ENCODE results near the gene ANTKMT.

The ANTKMT gene

DNA sequence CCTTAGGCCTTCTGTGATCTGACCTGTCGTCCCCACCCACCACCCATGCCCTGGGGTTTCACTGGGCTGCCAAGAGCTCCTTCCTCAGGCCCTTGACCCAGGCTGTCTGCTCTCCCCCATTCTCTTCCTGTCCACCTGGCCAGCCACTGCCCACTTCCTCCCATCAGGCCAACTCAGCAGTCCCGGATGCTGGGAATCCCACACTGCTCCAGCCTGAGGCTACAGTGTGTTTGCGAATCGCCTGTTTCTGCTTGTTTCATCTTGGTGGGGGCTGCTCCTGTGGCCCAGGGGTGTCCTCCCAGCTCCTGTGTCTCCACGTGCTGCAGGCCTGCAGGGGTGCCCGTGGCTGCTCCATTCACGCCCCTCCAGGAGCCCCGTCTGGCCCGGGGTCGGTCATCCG, 6.9 kb upstream of the ANTKMT start:
- H3K4me3 Mint-ChIP-seq: no peak overlapping the region
- no peak for DNase-seq
- H3K4me1 Mint-ChIP-seq (ENCODE audit: low read depth): peaks cover 11% of the 10 kb centered on the region
- peaks cover 39% of the 10 kb centered on the region for H3K27me3 Mint-ChIP-seq
- no peak overlapping the region for H3K27ac Mint-ChIP-seq
- no peaks in the 10 kb centered on the region for H3K9me3 Mint-ChIP-seq
- H3K36me3 Mint-ChIP-seq (ENCODE audit: low read depth): no peaks in the 10 kb centered on the region

DNA sequence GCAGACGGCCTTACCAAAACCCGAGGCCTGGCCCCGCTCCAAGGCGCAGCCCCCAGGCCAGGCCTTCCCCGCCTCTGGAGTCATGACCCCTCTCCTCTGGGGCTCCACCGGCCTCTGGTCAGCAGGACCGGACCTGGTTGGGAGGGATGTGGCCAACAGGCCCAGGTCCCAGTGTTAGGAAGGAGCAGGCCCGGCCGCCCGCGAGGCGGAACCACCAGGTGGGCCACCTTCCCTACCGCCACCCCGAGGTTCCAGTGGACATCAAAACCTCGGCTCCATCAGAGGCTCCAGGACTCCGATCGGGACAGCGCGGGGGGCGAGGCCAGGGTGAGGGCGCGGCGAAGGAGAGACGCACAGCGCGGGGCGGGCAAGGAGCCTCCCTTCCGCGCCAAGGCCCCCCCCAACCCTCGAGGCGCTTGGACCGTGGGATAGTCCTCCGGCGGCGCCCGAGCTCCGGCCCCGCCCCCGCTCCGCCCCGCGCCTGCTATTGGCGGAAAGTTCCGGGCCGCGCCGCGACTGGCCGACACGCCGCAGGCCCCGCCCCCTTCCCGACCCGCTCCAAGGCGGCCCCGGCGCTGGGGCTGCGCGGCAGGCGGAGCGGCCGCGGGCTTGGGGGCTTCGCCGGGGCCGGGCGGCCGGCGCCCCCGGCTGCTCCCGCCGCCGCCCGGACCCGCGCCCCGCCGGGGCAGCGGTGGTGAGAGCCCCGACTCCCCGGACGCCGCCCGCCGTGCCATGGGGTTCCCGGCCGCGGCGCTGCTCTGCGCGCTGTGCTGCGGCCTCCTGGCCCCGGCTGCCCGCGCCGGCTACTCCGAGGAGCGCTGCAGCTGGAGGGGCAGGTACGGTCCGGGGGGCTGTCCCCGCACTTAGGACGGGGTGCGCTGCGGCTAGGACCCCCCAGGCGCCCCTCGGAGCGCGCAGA, 6.1 kb upstream of the ANTKMT start, which contains the start of gene METRN:
TSS of gene METRN (plus strand) at position 561 of the 919 bp plus-strand sequence. CDS start at position 733, 172 bp downstream.
- Mint-ChIP-seq H3K4me1 (ENCODE audit: low read depth) (peaks cover 18% of the 10 kb centered on the region), H3K9me3 (no peaks in the 10 kb centered on the region), H3K4me3 (peak within 1 kb of the TSS; percentile 73), H3K36me3 (ENCODE audit: low read depth) (no peaks in the 10 kb centered on the region), H3K27ac (no peak within 1 kb of the TSS), H3K27me3 (peaks cover 32% of the 10 kb centered on the region)
- DNase-seq: peak; percentile 94

GRCh38 chr16:715477-716199, 5.3 kb upstream of the ANTKMT start:
- Mint-ChIP-seq H3K27me3 (peaks cover 24% of the 10 kb centered on the region), H3K4me1 (ENCODE audit: low read depth) (peaks cover 24% of the 10 kb centered on the region), H3K9me3 (no peaks in the 10 kb centered on the region), H3K4me3 (peak overlapping the region; percentile 73), H3K27ac (no peak overlapping the region), H3K36me3 (ENCODE audit: low read depth) (peaks cover 2% of the 10 kb centered on the region)
- DNase-seq: peak; percentile 72

GRCh38 chr16:716200-716568, 4.8 kb upstream of the ANTKMT start:
- Mint-ChIP-seq H3K4me3 (peak overlapping the region; percentile 73), H3K36me3 (ENCODE audit: low read depth) (peaks cover 2% of the 10 kb centered on the region), H3K27ac (no peak overlapping the region), H3K27me3 (peaks cover 18% of the 10 kb centered on the region), H3K9me3 (no peaks in the 10 kb centered on the region), H3K4me1 (ENCODE audit: low read depth) (peaks cover 24% of the 10 kb centered on the region)
- no peak for DNase-seq

DNA sequence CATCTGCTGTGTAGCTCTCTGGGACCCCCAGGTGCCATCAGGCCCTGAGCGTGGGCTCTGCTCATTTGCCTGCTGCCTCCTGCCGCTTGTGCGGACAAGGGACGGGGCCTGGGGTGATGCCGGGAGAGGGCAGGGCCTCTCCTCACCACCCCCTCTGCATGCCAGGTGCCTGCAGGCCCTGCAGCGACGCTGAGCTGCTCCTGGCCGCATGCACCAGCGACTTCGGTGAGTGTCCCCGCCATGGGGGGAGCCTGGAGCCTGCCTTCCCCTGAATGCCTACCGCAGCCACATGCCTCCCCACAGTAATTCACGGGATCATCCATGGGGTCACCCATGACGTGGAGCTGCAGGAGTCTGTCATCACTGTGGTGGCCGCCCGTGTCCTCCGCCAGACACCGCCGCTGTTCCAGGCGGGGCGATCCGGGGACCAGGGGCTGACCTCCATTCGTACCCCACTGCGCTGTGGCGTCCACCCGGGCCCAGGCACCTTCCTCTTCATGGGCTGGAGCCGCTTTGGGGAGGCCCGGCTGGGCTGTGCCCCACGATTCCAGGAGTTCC, 4.1 kb upstream of the ANTKMT start:
- Mint-ChIP-seq H3K4me3 (peak overlapping the region; percentile 73), H3K27ac (no peak overlapping the region), H3K27me3 (peaks cover 17% of the 10 kb centered on the region), H3K9me3 (no peaks in the 10 kb centered on the region), H3K4me1 (ENCODE audit: low read depth) (peaks cover 24% of the 10 kb centered on the region), H3K36me3 (ENCODE audit: low read depth) (peaks cover 2% of the 10 kb centered on the region)
- no peak for DNase-seq

DNA sequence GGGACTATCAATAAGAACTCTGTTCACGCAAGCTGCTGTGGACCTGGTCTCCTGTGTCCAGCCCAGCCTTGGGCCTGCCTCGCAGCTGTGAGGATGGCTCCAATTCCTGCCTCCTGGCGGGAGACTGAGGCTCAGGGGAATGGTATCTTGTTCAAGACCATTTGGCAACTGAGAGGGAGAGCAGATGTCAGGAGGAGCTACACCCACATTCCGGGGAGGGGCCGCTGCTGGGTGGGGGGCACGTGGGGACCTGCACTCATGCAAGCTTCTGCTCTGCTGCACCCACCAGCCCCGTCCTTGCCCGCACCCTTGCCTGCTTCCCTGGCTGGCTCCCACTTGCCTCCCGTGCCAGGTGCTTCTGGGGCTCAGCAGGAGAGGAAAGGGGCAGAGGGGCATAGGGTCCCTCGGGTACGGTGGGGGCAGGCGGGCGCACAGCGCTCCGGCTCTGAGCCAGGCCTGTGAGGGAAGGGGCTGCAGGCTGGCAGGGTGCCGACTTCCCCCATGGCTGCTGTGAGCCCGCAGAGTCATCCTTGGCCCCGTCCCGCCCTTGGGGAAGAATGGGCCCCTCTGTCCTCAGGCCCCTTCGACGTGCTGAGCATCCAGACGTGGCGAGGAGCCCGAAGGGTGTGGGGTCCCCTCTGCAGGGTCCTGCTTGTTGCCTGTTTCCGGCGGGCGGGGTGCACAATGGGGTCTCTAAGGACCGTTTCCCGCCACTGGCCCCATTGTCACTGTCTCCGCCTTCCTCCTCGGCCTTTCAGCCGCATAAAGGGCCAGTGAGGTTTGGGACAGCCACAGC, 3.3 kb upstream of the ANTKMT start:
- Mint-ChIP-seq H3K36me3 (ENCODE audit: low read depth) (peaks cover 4% of the 10 kb centered on the region), H3K4me1 (ENCODE audit: low read depth) (peaks cover 28% of the 10 kb centered on the region), H3K4me3 (no peak overlapping the region), H3K27me3 (peaks cover 15% of the 10 kb centered on the region), H3K9me3 (no peaks in the 10 kb centered on the region), H3K27ac (no peak overlapping the region)
- no peak for DNase-seq

DNA sequence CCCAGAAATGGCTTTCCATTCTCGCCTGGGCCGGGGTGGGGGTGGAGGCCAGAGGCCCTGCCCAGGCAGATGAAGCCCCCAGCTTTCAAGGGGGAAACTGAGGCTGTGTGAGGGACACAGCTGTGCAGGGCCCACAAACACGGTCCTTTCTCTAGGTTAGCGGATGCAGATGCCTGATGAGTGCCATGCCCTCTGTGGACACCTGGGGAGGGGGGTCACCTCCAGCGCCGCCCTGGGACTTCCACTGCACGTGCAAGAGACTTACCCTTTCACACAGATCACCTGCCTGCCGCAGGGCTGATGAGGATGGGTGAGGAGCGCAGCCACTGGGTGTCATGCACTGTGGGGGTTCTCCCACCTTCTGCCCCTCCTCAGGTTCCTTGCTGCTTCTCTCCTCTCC, 2.6 kb upstream of the ANTKMT start:
- peaks cover 29% of the 10 kb centered on the region for H3K4me1 Mint-ChIP-seq (ENCODE audit: low read depth)
- no peaks in the 10 kb centered on the region for H3K9me3 Mint-ChIP-seq
- no peak overlapping the region for H3K4me3 Mint-ChIP-seq
- no peak overlapping the region for H3K27ac Mint-ChIP-seq
- DNase-seq: no peak
- peaks cover 8% of the 10 kb centered on the region for H3K36me3 Mint-ChIP-seq (ENCODE audit: low read depth)
- H3K27me3 Mint-ChIP-seq: peaks cover 11% of the 10 kb centered on the region

GRCh38 chr16:718922-719321, 2.0 kb upstream of the ANTKMT start:
- Mint-ChIP-seq H3K4me1 (ENCODE audit: low read depth) (peaks cover 29% of the 10 kb centered on the region), H3K9me3 (no peaks in the 10 kb centered on the region), H3K36me3 (ENCODE audit: low read depth) (peaks cover 12% of the 10 kb centered on the region), H3K27ac (peak overlapping the region; percentile 47), H3K27me3 (peaks cover 7% of the 10 kb centered on the region), H3K4me3 (peak overlapping the region; percentile 85)
- no peak for DNase-seq

DNA sequence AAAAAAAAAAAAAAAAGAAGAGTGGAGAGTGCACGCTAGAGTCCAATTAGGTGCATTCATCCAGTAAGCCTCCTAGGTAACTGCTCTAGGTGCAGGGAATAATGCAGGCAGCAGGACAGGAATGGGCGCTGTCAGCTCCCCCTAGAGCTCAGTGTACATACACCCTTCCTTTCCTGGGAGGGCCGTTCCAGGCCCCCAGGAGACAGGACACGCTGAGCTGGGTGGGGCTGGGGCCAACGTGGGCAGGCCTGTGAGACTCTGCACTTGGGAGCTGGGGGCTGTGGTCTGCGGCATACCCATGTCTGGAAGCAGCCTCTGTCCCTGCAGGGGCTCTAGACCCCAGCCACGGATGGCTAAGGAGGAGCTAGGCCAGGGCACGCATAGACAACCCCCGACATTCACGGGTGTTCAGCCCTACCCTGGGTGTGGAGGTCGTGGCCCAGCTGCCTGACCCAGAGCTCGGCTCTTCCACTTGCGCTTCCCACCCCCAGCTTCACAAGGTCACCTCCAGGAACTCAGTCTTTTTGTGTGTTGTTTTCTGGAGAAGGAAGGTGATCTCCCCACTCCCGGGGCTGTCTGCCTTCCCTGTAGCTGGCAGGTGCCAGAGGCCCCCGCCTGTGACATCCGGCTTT, 1.0 kb upstream of the ANTKMT start:
- DNase-seq: no peak
- Mint-ChIP-seq H3K4me3 (peak overlapping the region; percentile 85), H3K4me1 (ENCODE audit: low read depth) (peaks cover 29% of the 10 kb centered on the region), H3K36me3 (ENCODE audit: low read depth) (peaks cover 12% of the 10 kb centered on the region), H3K27ac (peak overlapping the region; percentile 89), H3K27me3 (peaks cover 3% of the 10 kb centered on the region), H3K9me3 (no peaks in the 10 kb centered on the region)

GRCh38 chr16:720447-720989, 428 bp upstream of the ANTKMT start:
- peaks cover 3% of the 10 kb centered on the region for H3K27me3 Mint-ChIP-seq
- no peaks in the 10 kb centered on the region for H3K9me3 Mint-ChIP-seq
- peak overlapping the region; percentile 85 for H3K4me3 Mint-ChIP-seq
- peaks cover 12% of the 10 kb centered on the region for H3K36me3 Mint-ChIP-seq (ENCODE audit: low read depth)
- peaks cover 29% of the 10 kb centered on the region for H3K4me1 Mint-ChIP-seq (ENCODE audit: low read depth)
- peak overlapping the region; percentile 89 for H3K27ac Mint-ChIP-seq
- peak; percentile 75 for DNase-seq

DNA sequence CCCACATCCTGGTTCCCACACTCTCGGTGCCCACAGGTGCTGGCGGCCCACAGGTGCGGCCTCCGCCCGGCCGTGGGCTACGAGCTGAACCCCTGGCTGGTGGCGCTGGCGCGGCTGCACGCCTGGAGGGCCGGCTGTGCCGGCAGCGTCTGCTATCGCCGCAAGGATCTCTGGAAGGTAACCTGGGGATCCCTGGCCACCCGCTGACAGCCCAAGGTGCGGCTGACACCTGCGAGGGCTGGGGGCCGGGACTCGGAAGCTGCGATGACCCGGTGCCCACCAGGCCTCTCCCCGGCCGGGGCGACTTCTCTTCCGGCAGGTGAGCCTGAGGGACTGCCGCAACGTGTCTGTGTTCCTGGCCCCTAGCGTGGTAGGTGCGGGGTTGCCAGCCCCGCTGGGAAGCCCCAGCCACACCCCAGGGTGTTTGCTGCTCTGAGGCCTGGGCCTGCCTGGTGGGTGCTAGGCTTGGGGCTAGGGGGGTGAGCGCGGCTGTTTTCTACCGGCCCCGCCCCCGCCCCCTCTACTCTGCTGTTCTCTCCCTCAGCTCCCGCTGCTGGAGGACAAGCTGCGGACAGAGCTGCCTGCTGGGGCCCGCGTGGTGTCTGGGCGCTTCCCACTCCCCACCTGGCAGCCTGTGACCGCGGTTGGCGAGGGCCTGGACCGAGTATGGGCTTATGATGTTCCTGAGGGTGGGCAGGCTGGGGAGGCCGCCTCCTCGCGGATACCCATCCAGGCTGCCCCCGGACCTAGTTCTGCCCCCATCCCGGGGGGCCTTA, 1.0 kb downstream of the ANTKMT start:
- H3K9me3 Mint-ChIP-seq: no peaks in the 10 kb centered on the region
- peaks cover 12% of the 10 kb centered on the region for H3K36me3 Mint-ChIP-seq (ENCODE audit: low read depth)
- H3K27ac Mint-ChIP-seq: peak overlapping the region; percentile 11
- no peaks in the 10 kb centered on the region for H3K27me3 Mint-ChIP-seq
- peaks cover 30% of the 10 kb centered on the region for H3K4me1 Mint-ChIP-seq (ENCODE audit: low read depth)
- no peak for DNase-seq
- H3K4me3 Mint-ChIP-seq: peak overlapping the region; percentile 67

GRCh38 chr16:722835-723633, 2.1 kb downstream of the ANTKMT start:
- Mint-ChIP-seq H3K4me3 (peak overlapping the region; percentile 67), H3K4me1 (ENCODE audit: low read depth) (peaks cover 30% of the 10 kb centered on the region), H3K27me3 (no peaks in the 10 kb centered on the region), H3K36me3 (ENCODE audit: low read depth) (peaks cover 12% of the 10 kb centered on the region), H3K9me3 (no peaks in the 10 kb centered on the region), H3K27ac (no peak overlapping the region)
- DNase-seq: no peak
